ENCODE measurements around the gene MINK1.
A peak's percentile ranks its signal among the peaks of the same experiment; 100 is the strongest.

- TF ChIP-seq, protein P1, sequence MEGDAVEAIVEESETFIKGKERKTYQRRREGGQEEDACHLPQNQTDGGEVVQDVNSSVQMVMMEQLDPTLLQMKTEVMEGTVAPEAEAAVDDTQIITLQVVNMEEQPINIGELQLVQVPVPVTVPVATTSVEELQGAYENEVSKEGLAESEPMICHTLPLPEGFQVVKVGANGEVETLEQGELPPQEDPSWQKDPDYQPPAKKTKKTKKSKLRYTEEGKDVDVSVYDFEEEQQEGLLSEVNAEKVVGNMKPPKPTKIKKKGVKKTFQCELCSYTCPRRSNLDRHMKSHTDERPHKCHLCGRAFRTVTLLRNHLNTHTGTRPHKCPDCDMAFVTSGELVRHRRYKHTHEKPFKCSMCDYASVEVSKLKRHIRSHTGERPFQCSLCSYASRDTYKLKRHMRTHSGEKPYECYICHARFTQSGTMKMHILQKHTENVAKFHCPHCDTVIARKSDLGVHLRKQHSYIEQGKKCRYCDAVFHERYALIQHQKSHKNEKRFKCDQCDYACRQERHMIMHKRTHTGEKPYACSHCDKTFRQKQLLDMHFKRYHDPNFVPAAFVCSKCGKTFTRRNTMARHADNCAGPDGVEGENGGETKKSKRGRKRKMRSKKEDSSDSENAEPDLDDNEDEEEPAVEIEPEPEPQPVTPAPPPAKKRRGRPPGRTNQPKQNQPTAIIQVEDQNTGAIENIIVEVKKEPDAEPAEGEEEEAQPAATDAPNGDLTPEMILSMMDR (IDR thresholded peaks at IDR 0.05; ENCODE audit: insufficient read depth, low read depth, low read length) = no peak
- TF ChIP-seq EZH2 (IDR thresholded peaks at IDR 0.05; ENCODE audit: insufficient read depth, low read length) = peak; percentile 71
These were observed 44.1 kb upstream of the MINK1 start, which contains the start of gene GLTPD2 for GRCh38 chr17:4788807-4789700.
